Measurements from ENCODE around the gene COL18A1. TPM values are rescaled to one million over a fixed set of nuclear protein-coding genes. Genes with fewer than 3 reads are reported as not detected.

COL18A1 gene
- total RNA-seq, 1 experiment from 2014 or later = 676 TPM

- Histone ChIP-seq H3K9me3 (ENCODE audit: control insufficient read depth, insufficient read depth, low read depth, low read length) (no peaks in the 10 kb centered on the region), H3K4me1 (ENCODE audit: control insufficient read depth, insufficient read depth, low read length) (peaks cover 45% of the 10 kb centered on the region), H3K4me3 (ENCODE audit: low read depth in 2 of 2, low read length in 2 of 2) (no peak overlapping the region), H3K36me3 (ENCODE audit: control insufficient read depth, insufficient read depth, low read length) (no peaks in the 10 kb centered on the region), H3K27me3 (ENCODE audit: control insufficient read depth, insufficient read depth, low read length) (no peaks in the 10 kb centered on the region), H3K27ac (ENCODE audit: low read length) (peak overlapping the region; percentile 89)
- ChIA-PET CTCF (no interaction called here), POLR2A (interaction anchor here (0.8 kb wide), 1 partner anchor 121 kb away, joined by 8 read pairs; no protein-coding TSS in a partner anchor)
- no TSS peak for BruUV-seq (replicated peaks)
- DNase-seq (ENCODE audit: low read depth, low spot score) (no peak), ATAC-seq (no peak)
- in situ Hi-C loops (cut with HindIII; ENCODE audit: low pct_unique_long_range_greater_than_20kb, low sequenced_read_pairs) = no loop called here
- TF ChIP-seq SIN3A (IDR thresholded peaks at IDR 0.05; ENCODE audit: borderline replicate concordance, insufficient read depth, low read depth, low read length) = no peak
- no peak for TF ChIP-seq CTCF (IDR thresholded peaks at IDR 0.05)
- no peak for TF ChIP-seq REST (IDR thresholded peaks at IDR 0.05; ENCODE audit: insufficient read depth in 1 of 2, low read depth in 2 of 2, low read length in 1 of 2)
- no peak for TF ChIP-seq TCF7L2 (IDR thresholded peaks at IDR 0.05; ENCODE audit: low read depth, low read length)
- TF ChIP-seq POLR2AphosphoS5 (IDR thresholded peaks at IDR 0.05; ENCODE audit: low read depth, low read length) = no peak
- intact Hi-C loops (cut with micrococcal nuclease; ENCODE audit: unreplicated experiment) = no loop called here
Observed at GRCh38 chr21:45440736-45441350, 35.9 kb downstream of the COL18A1 start.

GRCh38 chr21:45441431-45442255 is 36.7 kb downstream of the COL18A1 start:
- BruUV-seq (replicated peaks) = no TSS peak
- in situ Hi-C loops (cut with HindIII; ENCODE audit: low pct_unique_long_range_greater_than_20kb, low sequenced_read_pairs) = no loop called here
- CTCF ChIA-PET = no interaction called here

More at GRCh38 chr21:45441431-45442255, 36.7 kb downstream of the COL18A1 start:
- DNase-seq (ENCODE audit: low read depth, low spot score) = no peak
- Histone ChIP-seq H3K27ac (ENCODE audit: low read length) (peak overlapping the region; percentile 42), H3K27me3 (ENCODE audit: control insufficient read depth, insufficient read depth, low read length) (no peaks in the 10 kb centered on the region), H3K9me3 (ENCODE audit: control insufficient read depth, insufficient read depth, low read depth, low read length) (no peaks in the 10 kb centered on the region), H3K4me3 (ENCODE audit: low read depth in 2 of 2, low read length in 2 of 2) (no peak overlapping the region), H3K4me1 (ENCODE audit: control insufficient read depth, insufficient read depth, low read length) (peaks cover 40% of the 10 kb centered on the region), H3K36me3 (ENCODE audit: control insufficient read depth, insufficient read depth, low read length) (no peaks in the 10 kb centered on the region)
- TF ChIP-seq REST (IDR thresholded peaks at IDR 0.05; ENCODE audit: insufficient read depth in 1 of 2, low read depth in 2 of 2, low read length in 1 of 2) (no peak), POLR2AphosphoS5 (IDR thresholded peaks at IDR 0.05; ENCODE audit: low read depth, low read length) (no peak), SIN3A (IDR thresholded peaks at IDR 0.05; ENCODE audit: borderline replicate concordance, insufficient read depth, low read depth, low read length) (no peak), CTCF (IDR thresholded peaks at IDR 0.05) (no peak), TCF7L2 (IDR thresholded peaks at IDR 0.05; ENCODE audit: low read depth, low read length) (no peak)
- POLR2A ChIA-PET = no interaction called here
- intact Hi-C loops (cut with micrococcal nuclease; ENCODE audit: unreplicated experiment) = no loop called here
- ATAC-seq = no peak

Data from Panc1 (cell line).